ENCODE results near the gene SMAD4. TPM values are rescaled to one million over a fixed set of nuclear protein-coding genes. Genes with fewer than 3 reads are reported as not detected.

Gene SMAD4
- total and polyA plus RNA-seq, 2 of the 13 experiments (the other 11 are each of a cell fraction or from before 2014, with no cell fraction given): 70.2 to 72.0 TPM

- TF ChIP-seq ARID3A (IDR thresholded peaks at IDR 0.05; ENCODE audit: low read depth, low read length) (0 out of 2 replicates have a peak, but pooled peaks have one; percentile 7), KAT7 (CRISPR knock-in tag; IDR thresholded peaks at IDR 0.05; ENCODE audit: borderline replicate concordance) (no peak), ARID5B (CRISPR knock-in tag; IDR thresholded peaks at IDR 0.05) (peak; percentile 42; the same call in 1 of the 2 replicates), PAF1 (CRISPR knock-in tag; IDR thresholded peaks at IDR 0.05) (no peak), POGZ (CRISPR knock-in tag; IDR thresholded peaks at IDR 0.05) (peak; percentile 41; the same call in 1 of the 2 replicates), SUZ12 (IDR thresholded peaks at IDR 0.05; ENCODE audit: low read depth, low read length) (no peak), YEATS4 (CRISPR knock-in tag; IDR thresholded peaks at IDR 0.05; ENCODE audit: borderline replicate concordance) (0 out of 2 replicates have a peak, but pooled peaks have one; percentile 33), THAP11 (CRISPR knock-in tag; IDR thresholded peaks at IDR 0.05) (peak; percentile 22; the same call in 1 of the 2 replicates), SIX1 (CRISPR knock-in tag; IDR thresholded peaks at IDR 0.05; ENCODE audit: borderline replicate concordance) (no peak), RFXAP (CRISPR knock-in tag; IDR thresholded peaks at IDR 0.05; ENCODE audit: borderline replicate concordance) (no peak), PRPF4 (IDR thresholded peaks at IDR 0.05; ENCODE audit: low read depth, low read length, poor library complexity, severe bottlenecking) (no peak), WIZ (CRISPR knock-in tag; IDR thresholded peaks at IDR 0.05) (no peak), SAP130 (CRISPR knock-in tag; IDR thresholded peaks at IDR 0.05; ENCODE audit: low read depth) (peak; percentile 43; the same call in 1 of the 2 replicates), ZFX (CRISPR knock-in tag; IDR thresholded peaks at IDR 0.05; ENCODE audit: low read depth) (no peak), SALL1 (CRISPR knock-in tag; IDR thresholded peaks at IDR 0.05) (peak; percentile 32; the same call in 1 of the 2 replicates), REXO4 (CRISPR knock-in tag; IDR thresholded peaks at IDR 0.05; ENCODE audit: borderline replicate concordance) (no peak), RBM22 (optimal IDR thresholded peaks at IDR 0.05; ENCODE audit: low read length) (no peak), ZC3H13 (CRISPR knock-in tag; IDR thresholded peaks at IDR 0.05) (0 out of 2 replicates have a peak, but pooled peaks have one; percentile 18), HOMEZ (CRISPR knock-in tag; IDR thresholded peaks at IDR 0.05; ENCODE audit: low read depth) (peak; percentile 89), CTCF (CRISPR knock-in tag; IDR thresholded peaks at IDR 0.05) (peak; percentile 55), MED1 (CRISPR knock-in tag; IDR thresholded peaks at IDR 0.05) (peak; percentile 52; the same call in 1 of the 2 replicates), ZNF615 (CRISPR knock-in tag; IDR thresholded peaks at IDR 0.05; ENCODE audit: borderline replicate concordance) (no peak)
These were observed 1.7 kb upstream of the SMAD4 start (continued) for GRCh38 chr18:51028201-51028805.
